Astrocyte (in vitro differentiated cells and primary cell): Measurements from ENCODE around the gene DSCAM. TPM values are rescaled to one million over a fixed set of nuclear protein-coding genes. Genes with fewer than 3 reads are reported as not detected.

ENCODE experiments used
- DNase-seq: peaks from one replicate; pipeline ENCODE4 v3.0.0-alpha.2; 2010; ENCODE audit warnings: low read depth
- FAIRE-seq: peaks from 2 replicates; lab custom pipeline; 2011; peaks lifted over from hg19 to GRCh38; lab: Jason Lieb, UNC
- H2AFZ ChIP-seq: 2 replicates; pipeline ENCODE4 v1.6.0; 2012; ENCODE audit warnings: low read depth, low read length, inconsistent platforms
- H3K27ac ChIP-seq: 2 replicates; pipeline ENCODE4 v1.5.1; 2011; ENCODE audit warnings: low read depth, low read length, inconsistent platforms
- H3K27me3 ChIP-seq: 2 replicates; pipeline ENCODE4 v1.6.0; 2011; ENCODE audit warnings: low read length, inconsistent platforms; ENCODE audit not compliant: insufficient read depth
- H3K36me3 ChIP-seq: 2 replicates; pipeline ENCODE4 v1.5.1; 2011; ENCODE audit warnings: low read length, inconsistent platforms; ENCODE audit not compliant: insufficient read depth
- H3K4me1 ChIP-seq: 2 replicates; pipeline ENCODE4 v1.5.1; 2011; ENCODE audit warnings: low read length, inconsistent platforms; ENCODE audit not compliant: insufficient read depth
- H3K4me2 ChIP-seq: 2 replicates; pipeline ENCODE4 v1.6.0; 2012; ENCODE audit warnings: low read length, inconsistent platforms
- H3K4me3 ChIP-seq: 2 replicates; pipeline ENCODE4 v1.5.1; 2011; ENCODE audit warnings: low read depth, mild to moderate bottlenecking, low read length, inconsistent platforms; ENCODE audit not compliant: insufficient read depth
- H3K79me2 ChIP-seq: 2 replicates; pipeline ENCODE4 v1.6.0; 2012; ENCODE audit warnings: mild to moderate bottlenecking, low read length, inconsistent platforms; ENCODE audit not compliant: insufficient read depth
- H3K9ac ChIP-seq: 2 replicates; pipeline ENCODE4 v1.6.0; 2012; ENCODE audit warnings: mild to moderate bottlenecking, low read length, inconsistent platforms
- H3K9me3 ChIP-seq: 2 replicates; pipeline ENCODE4 v1.5.1; 2012; ENCODE audit warnings: low read depth, mild to moderate bottlenecking, low read length, inconsistent platforms; ENCODE audit not compliant: insufficient read depth
- H4K20me1 ChIP-seq: 2 replicates; pipeline ENCODE4 v1.6.0; 2012; ENCODE audit warnings: low read length, inconsistent platforms; ENCODE audit not compliant: insufficient read depth
- H3K27ac Mint-ChIP-seq: one replicate; pipeline ENCODE4 v1.8.0; 2021; ENCODE audit warnings: mild to moderate bottlenecking, mixed read lengths; ENCODE audit not compliant: unreplicated experiment
- H3K27me3 Mint-ChIP-seq: one replicate; pipeline ENCODE4 v1.8.0; 2021; ENCODE audit warnings: low read depth, mixed read lengths; ENCODE audit not compliant: unreplicated experiment
- H3K36me3 Mint-ChIP-seq: one replicate; pipeline ENCODE4 v1.8.0; 2021; ENCODE audit warnings: low read depth, mixed read lengths; ENCODE audit not compliant: unreplicated experiment
- H3K4me1 Mint-ChIP-seq: one replicate; pipeline ENCODE4 v1.8.0; 2021; ENCODE audit warnings: low read depth, mixed read lengths; ENCODE audit not compliant: unreplicated experiment
- H3K4me3 Mint-ChIP-seq: one replicate; pipeline ENCODE4 v1.8.0; 2021; ENCODE audit warnings: mild to moderate bottlenecking, moderate library complexity, mixed read lengths; ENCODE audit not compliant: unreplicated experiment
- H3K9me3 Mint-ChIP-seq: one replicate; pipeline ENCODE4 v1.8.0; 2021; ENCODE audit warnings: mild to moderate bottlenecking, mixed read lengths; ENCODE audit not compliant: unreplicated experiment
- CTCF ChIP-seq: IDR thresholded peaks from 2 replicates; pipeline ENCODE4 v1.5.1; 2011; ENCODE audit warnings: low read depth, mild to moderate bottlenecking, inconsistent platforms, low read length, moderate library complexity; ENCODE audit not compliant: insufficient read depth
- EZH2 ChIP-seq: IDR thresholded peaks from 2 replicates; pipeline ENCODE4 v1.6.1; 2012; ENCODE audit warnings: mild to moderate bottlenecking, low read length, inconsistent platforms; ENCODE audit not compliant: insufficient read depth
- total RNA-seq: library from RNA; stranded (reverse); gene quantifications from 2 replicates; pipeline ENCODE4 v1.2.1, GENCODE V29; 2021

DSCAM gene
- total RNA-seq, 1 donor from 2014 or later = 0.18 TPM

- H3K4me1 ChIP-seq = no peaks in the 10 kb centered on the region
- H3K79me2 ChIP-seq = no peaks in the 10 kb centered on the region
- H3K4me3 Mint-ChIP-seq = no peak overlapping the region
- H3K4me2 ChIP-seq = no peak overlapping the region
- H3K4me3 ChIP-seq = no peak overlapping the region
- H3K27me3 ChIP-seq = no peaks in the 10 kb centered on the region
- H3K9ac ChIP-seq = no peak overlapping the region
- no peak overlapping the region for H2AFZ ChIP-seq
- no peak overlapping the region for H3K27ac Mint-ChIP-seq
- H3K9me3 ChIP-seq = no peaks in the 10 kb centered on the region
- no peaks in the 10 kb centered on the region for H3K4me1 Mint-ChIP-seq
- H4K20me1 ChIP-seq = no peaks in the 10 kb centered on the region
- H3K36me3 ChIP-seq = no peaks in the 10 kb centered on the region
- no peak for DNase-seq
- no peak for FAIRE-seq
- H3K27ac ChIP-seq = no peak overlapping the region
- H3K27me3 Mint-ChIP-seq = no peaks in the 10 kb centered on the region
- no peaks in the 10 kb centered on the region for H3K36me3 Mint-ChIP-seq
- H3K9me3 Mint-ChIP-seq = no peaks in the 10 kb centered on the region
- no peak for TF ChIP-seq EZH2
- TF ChIP-seq CTCF = no peak
Measured at GRCh38 chr21:40453183-40453582, 393.8 kb downstream of the DSCAM start.

- no peaks in the 10 kb centered on the region for H3K4me1 ChIP-seq
- no peak overlapping the region for H2AFZ ChIP-seq
- no peak for TF ChIP-seq CTCF
- no peak for TF ChIP-seq EZH2
- H3K9me3 ChIP-seq = no peaks in the 10 kb centered on the region
- H3K27me3 ChIP-seq = no peaks in the 10 kb centered on the region
- H3K36me3 ChIP-seq = no peaks in the 10 kb centered on the region
- Mint-ChIP-seq H3K27ac (no peak overlapping the region), H3K4me1 (no peaks in the 10 kb centered on the region), H3K4me3 (no peak overlapping the region), H3K27me3 (no peaks in the 10 kb centered on the region), H3K36me3 (no peaks in the 10 kb centered on the region), H3K9me3 (no peaks in the 10 kb centered on the region)
- H3K4me2 ChIP-seq = no peak overlapping the region
- no peak overlapping the region for H3K9ac ChIP-seq
- FAIRE-seq (no peak), DNase-seq (no peak)
- H3K79me2 ChIP-seq = no peaks in the 10 kb centered on the region
- no peaks in the 10 kb centered on the region for H4K20me1 ChIP-seq
- no peak overlapping the region for H3K4me3 ChIP-seq
- H3K27ac ChIP-seq = no peak overlapping the region
Measured at GRCh38 chr21:40452548-40452947, 394.4 kb downstream of the DSCAM start.

GRCh38 chr21:40447016-40447415 lies 399.9 kb downstream of the DSCAM start:
- H3K4me3 ChIP-seq = no peak overlapping the region
- no peaks in the 10 kb centered on the region for H4K20me1 ChIP-seq
- no peak overlapping the region for H3K27ac Mint-ChIP-seq
- H3K4me1 Mint-ChIP-seq = no peaks in the 10 kb centered on the region
- H3K4me1 ChIP-seq = no peaks in the 10 kb centered on the region
- H3K9me3 ChIP-seq = no peaks in the 10 kb centered on the region
- no peak overlapping the region for H3K27ac ChIP-seq
- H3K36me3 Mint-ChIP-seq = no peaks in the 10 kb centered on the region
- FAIRE-seq (no peak), DNase-seq (no peak)
- H3K4me3 Mint-ChIP-seq = no peak overlapping the region
- H3K79me2 ChIP-seq = no peaks in the 10 kb centered on the region
- H3K27me3 Mint-ChIP-seq = no peaks in the 10 kb centered on the region
- H3K27me3 ChIP-seq = no peaks in the 10 kb centered on the region
- H3K9ac ChIP-seq = no peak overlapping the region
- H3K36me3 ChIP-seq = no peaks in the 10 kb centered on the region
- TF ChIP-seq EZH2 (no peak), CTCF (no peak)
- H2AFZ ChIP-seq = no peak overlapping the region
- H3K9me3 Mint-ChIP-seq = peaks cover 2% of the 10 kb centered on the region
- no peak overlapping the region for H3K4me2 ChIP-seq
